ENCODE results near the gene MISFA. TPM values are rescaled to one million over a fixed set of nuclear protein-coding genes. Genes with fewer than 3 reads are reported as not detected.

The MISFA gene
- total RNA-seq (10 to 100 TPM in 2 of 4 donors, 1 to 10 TPM in 2; 8.2 to 16.4 (median 11.6) TPM), polyA plus RNA-seq (8.2 TPM)
- long read RNA-seq, donor 1, partial matches to known transcripts: 0 of 5 reads
- long read RNA-seq, donor 1, other reads (novel, unspliced or antisense): 5 of 5 reads
- long read RNA-seq, donor 2, partial matches to known transcripts: 0 of 3 reads
- long read RNA-seq, donor 2, other reads (novel, unspliced or antisense): 3 of 3 reads
- long read RNA-seq, donor 3, partial matches to known transcripts: 0 of 3 reads
- long read RNA-seq, donor 3, other reads (novel, unspliced or antisense): 3 of 3 reads
- long read RNA-seq, donor 4, partial matches to known transcripts: 0 of 2 reads
- long read RNA-seq, donor 4, other reads (novel, unspliced or antisense): 2 of 2 reads

DNA sequence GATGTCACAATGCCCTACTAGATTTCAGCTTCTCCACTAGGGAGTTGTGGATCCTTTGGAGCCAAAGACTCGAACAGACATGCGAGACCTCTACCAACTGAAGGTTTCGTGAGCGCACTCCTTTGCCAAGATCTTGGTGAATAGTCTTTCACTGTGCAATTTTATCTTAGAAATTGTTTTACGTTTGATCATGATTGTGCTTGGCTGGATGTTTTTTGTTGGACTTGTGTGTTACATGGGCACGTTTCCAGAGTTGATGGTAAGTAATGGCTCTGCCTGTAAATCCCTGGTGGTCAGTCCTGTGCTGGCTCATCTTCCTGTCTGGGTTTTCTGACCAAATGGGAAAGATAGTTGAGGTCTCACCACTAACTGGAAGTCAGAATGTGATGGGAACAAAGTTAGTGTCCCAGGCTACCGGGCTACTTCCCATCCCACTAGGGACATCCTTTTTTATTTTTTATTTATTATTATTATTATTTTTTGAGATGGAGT lies at the start of gene MISFA:
TSS of gene MISFA (plus strand) at position 51 of the 492 bp plus-strand sequence. CDS start at position 191, 140 bp downstream.
- no peaks in the 10 kb centered on the region for H3K9me3 ChIP-seq (ENCODE audit: control insufficient read depth, low read length)
- WGBS: 82% methylated on average over 7 of the region's 7 CpGs
- DNase-seq: no peak
- intact Hi-C loops (cut with DNase I): no loop called here
- peak within 1 kb of the TSS; percentile 82 for H3K27ac ChIP-seq (ENCODE audit: low read length)
- ATAC-seq: no peak
- no peak within 1 kb of the TSS for H3K4me3 ChIP-seq (ENCODE audit: low read length)
- peaks cover 7% of the 10 kb centered on the region for H3K4me1 ChIP-seq (ENCODE audit: control insufficient read depth, insufficient read depth, low read length)
- no peaks in the 10 kb centered on the region for H3K27me3 ChIP-seq (ENCODE audit: control insufficient read depth, insufficient read depth)

- intact Hi-C loops (cut with DNase I): no loop called here
- WGBS: 94% methylated on average over 2 of the region's 2 CpGs
- H3K27ac ChIP-seq (ENCODE audit: low read length): no peak overlapping the region
- no peaks in the 10 kb centered on the region for H3K4me1 ChIP-seq (ENCODE audit: control insufficient read depth, insufficient read depth, low read length)
- no peak for DNase-seq
- no peak for ATAC-seq
- H3K4me3 ChIP-seq (ENCODE audit: low read length): no peak overlapping the region
- no peaks in the 10 kb centered on the region for H3K9me3 ChIP-seq (ENCODE audit: control insufficient read depth, low read length)
- H3K27me3 ChIP-seq (ENCODE audit: control insufficient read depth, insufficient read depth): no peaks in the 10 kb centered on the region
Measured at GRCh38 chr11:18563090-18563730, 36.4 kb upstream of the MISFA start.

GRCh38 chr11:18564149-18564548 lies 35.4 kb upstream of the MISFA start:
- DNase-seq: no peak
- Histone ChIP-seq H3K27ac (ENCODE audit: low read length) (no peak overlapping the region), H3K4me3 (ENCODE audit: low read length) (no peak overlapping the region), H3K4me1 (ENCODE audit: control insufficient read depth, insufficient read depth, low read length) (no peaks in the 10 kb centered on the region), H3K27me3 (ENCODE audit: control insufficient read depth, insufficient read depth) (no peaks in the 10 kb centered on the region), H3K9me3 (ENCODE audit: control insufficient read depth, low read length) (no peaks in the 10 kb centered on the region)
- no peak for ATAC-seq
- intact Hi-C loops (cut with DNase I): no loop called here

DNA sequence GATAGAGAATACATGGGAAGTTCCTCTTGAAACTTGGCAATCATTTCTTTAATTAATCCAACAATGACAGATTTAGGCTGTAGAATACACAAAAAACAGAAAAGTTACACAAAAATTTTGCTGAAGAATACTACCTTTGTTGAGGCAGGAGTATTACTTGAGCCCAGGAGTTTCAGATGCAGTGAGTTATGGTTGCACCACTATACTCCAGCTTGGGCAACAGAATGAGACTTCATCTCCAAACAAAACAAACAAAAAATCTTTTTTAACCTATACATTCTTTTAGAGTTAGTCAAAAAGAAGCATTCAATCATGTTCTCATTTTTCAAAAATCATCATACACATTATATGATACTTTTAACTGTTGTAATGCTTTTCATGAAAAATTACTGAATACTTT lies 33.2 kb upstream of the MISFA start:
- H3K4me3 ChIP-seq (ENCODE audit: low read length): no peak overlapping the region
- no peak overlapping the region for H3K27ac ChIP-seq (ENCODE audit: low read length)
- no peaks in the 10 kb centered on the region for H3K4me1 ChIP-seq (ENCODE audit: control insufficient read depth, insufficient read depth, low read length)
- intact Hi-C loops (cut with DNase I): no loop called here
- ATAC-seq (no peak), DNase-seq (no peak)
- no peaks in the 10 kb centered on the region for H3K27me3 ChIP-seq (ENCODE audit: control insufficient read depth, insufficient read depth)
- no peaks in the 10 kb centered on the region for H3K9me3 ChIP-seq (ENCODE audit: control insufficient read depth, low read length)

DNA sequence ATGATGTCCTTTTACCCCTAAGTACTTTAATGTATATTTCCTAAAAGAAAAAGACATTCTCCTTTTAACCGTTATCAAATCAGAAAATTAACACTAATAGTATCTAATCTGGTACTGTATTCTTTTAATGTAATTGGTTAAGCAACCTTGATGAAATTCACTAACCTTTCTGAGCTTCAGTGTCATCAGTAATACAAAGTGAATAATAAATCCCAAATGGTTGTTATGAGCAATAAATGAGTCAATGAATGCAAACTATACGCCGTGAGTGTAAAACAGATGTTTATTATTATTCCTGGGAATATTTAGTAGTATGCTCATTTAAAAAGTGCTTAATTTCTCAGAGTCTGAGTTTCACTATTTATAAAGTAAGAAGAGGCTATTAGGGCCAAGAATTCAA lies 32.5 kb upstream of the MISFA start:
- Histone ChIP-seq H3K9me3 (ENCODE audit: control insufficient read depth, low read length) (no peaks in the 10 kb centered on the region), H3K27ac (ENCODE audit: low read length) (no peak overlapping the region), H3K27me3 (ENCODE audit: control insufficient read depth, insufficient read depth) (no peaks in the 10 kb centered on the region), H3K4me1 (ENCODE audit: control insufficient read depth, insufficient read depth, low read length) (no peaks in the 10 kb centered on the region), H3K4me3 (ENCODE audit: low read length) (no peak overlapping the region)
- ATAC-seq (no peak), DNase-seq (no peak)
- intact Hi-C loops (cut with DNase I): no loop called here
- 93% methylated on average over 3 of the region's 3 CpGs for WGBS

GRCh38 chr11:18575361-18575760 lies 24.2 kb upstream of the MISFA start:
- no peak for ATAC-seq
- no peak for DNase-seq
- Histone ChIP-seq H3K4me3 (ENCODE audit: low read length) (no peak overlapping the region), H3K27ac (ENCODE audit: low read length) (no peak overlapping the region), H3K27me3 (ENCODE audit: control insufficient read depth, insufficient read depth) (no peaks in the 10 kb centered on the region), H3K4me1 (ENCODE audit: control insufficient read depth, insufficient read depth, low read length) (no peaks in the 10 kb centered on the region), H3K9me3 (ENCODE audit: control insufficient read depth, low read length) (no peaks in the 10 kb centered on the region)
- intact Hi-C loops (cut with DNase I): no loop called here
- WGBS: 66% methylated on average over 1 of the region's 1 CpG

- no peak overlapping the region for H3K4me3 ChIP-seq (ENCODE audit: low read length)
- WGBS: 87% methylated on average over 14 of the region's 14 CpGs
- no peak for DNase-seq
- H3K4me1 ChIP-seq (ENCODE audit: control insufficient read depth, insufficient read depth, low read length): no peaks in the 10 kb centered on the region
- no peaks in the 10 kb centered on the region for H3K27me3 ChIP-seq (ENCODE audit: control insufficient read depth, insufficient read depth)
- no peak for ATAC-seq
- H3K9me3 ChIP-seq (ENCODE audit: control insufficient read depth, low read length): no peaks in the 10 kb centered on the region
- no peak overlapping the region for H3K27ac ChIP-seq (ENCODE audit: low read length)
- intact Hi-C loops (cut with DNase I): no loop called here
Measured at GRCh38 chr11:18578975-18579598, 20.5 kb upstream of the MISFA start.

DNA sequence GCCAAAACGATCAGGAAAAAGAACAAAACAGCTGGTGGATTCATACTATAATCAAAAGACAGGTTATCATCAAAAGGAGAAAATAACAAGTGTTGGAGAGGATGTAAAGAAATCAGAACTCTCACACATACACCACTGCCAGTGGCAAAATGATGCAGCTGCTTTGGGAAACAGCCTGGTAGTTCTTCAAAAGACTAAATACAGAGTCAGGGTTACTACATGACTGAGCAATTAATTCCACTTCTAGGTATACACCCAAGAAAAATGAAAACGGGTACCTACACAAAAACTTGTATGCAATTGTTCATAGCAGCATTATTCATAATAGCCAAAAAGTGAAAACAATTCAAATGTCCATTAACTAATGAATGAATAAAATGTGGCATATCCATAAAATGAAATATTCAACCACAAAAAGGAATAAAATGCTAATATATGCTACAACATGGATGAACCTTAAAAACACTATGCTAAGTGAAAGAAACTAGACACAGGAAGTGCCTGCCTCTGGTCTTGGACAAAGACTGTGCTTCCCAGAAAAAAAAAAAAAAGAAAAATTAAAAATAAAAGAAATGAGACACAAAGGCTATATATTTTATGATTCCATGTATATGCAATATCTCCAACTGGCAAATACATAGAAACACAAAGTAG lies 19.3 kb upstream of the MISFA start:
- WGBS: 80% methylated on average over 2 of the region's 2 CpGs
- Histone ChIP-seq H3K4me1 (ENCODE audit: control insufficient read depth, insufficient read depth, low read length) (no peaks in the 10 kb centered on the region), H3K27ac (ENCODE audit: low read length) (no peak overlapping the region), H3K27me3 (ENCODE audit: control insufficient read depth, insufficient read depth) (no peaks in the 10 kb centered on the region), H3K4me3 (ENCODE audit: low read length) (no peak overlapping the region), H3K9me3 (ENCODE audit: control insufficient read depth, low read length) (no peaks in the 10 kb centered on the region)
- intact Hi-C loops (cut with DNase I): no loop called here
- no peak for ATAC-seq
- no peak for DNase-seq

GRCh38 chr11:18581825-18582224 lies 17.8 kb upstream of the MISFA start:
- no peak for DNase-seq
- no peaks in the 10 kb centered on the region for H3K27me3 ChIP-seq (ENCODE audit: control insufficient read depth, insufficient read depth)
- no peaks in the 10 kb centered on the region for H3K9me3 ChIP-seq (ENCODE audit: control insufficient read depth, low read length)
- no peak overlapping the region for H3K27ac ChIP-seq (ENCODE audit: low read length)
- H3K4me1 ChIP-seq (ENCODE audit: control insufficient read depth, insufficient read depth, low read length): no peaks in the 10 kb centered on the region
- no peak overlapping the region for H3K4me3 ChIP-seq (ENCODE audit: low read length)
- intact Hi-C loops (cut with DNase I): no loop called here
- WGBS: 91% methylated on average over 1 of the region's 1 CpG
- ATAC-seq: no peak

GRCh38 chr11:18588297-18589252 lies 11.0 kb upstream of the MISFA start, which contains the start of gene UEVLD:
TSS of gene UEVLD (minus strand) at chr11:18588734. CDS start at chr11:18588654, 80 bp downstream.
- intact Hi-C loops (cut with DNase I): no loop called here
- peak within 1 kb of the TSS; percentile 97 for H3K4me3 ChIP-seq (ENCODE audit: low read length)
- WGBS: under 1% methylated on average over 50 of the region's 50 CpGs
- H3K9me3 ChIP-seq (ENCODE audit: control insufficient read depth, low read length): no peaks in the 10 kb centered on the region
- ATAC-seq (peak; percentile 97 to 98), DNase-seq (peak; percentile 92 to 96 (median 95))
- H3K27me3 ChIP-seq (ENCODE audit: control insufficient read depth, insufficient read depth): no peaks in the 10 kb centered on the region
- peak within 1 kb of the TSS; percentile 92 for H3K27ac ChIP-seq (ENCODE audit: low read length)
- H3K4me1 ChIP-seq (ENCODE audit: control insufficient read depth, insufficient read depth, low read length): peaks cover 3% of the 10 kb centered on the region

Measured in right cardiac atrium (tissue), 5 donors.